GM12801 (cell line): ENCODE measurements around the gene ITCH.

Source experiments
- CTCF ChIP-seq: IDR thresholded peaks from one replicate; pipeline ENCODE4 v1.5.1; 2011; ENCODE audit warnings: control low read depth; ENCODE audit not compliant: insufficient read length; ENCODE audit errors: extremely low read depth

Gene ITCH

DNA sequence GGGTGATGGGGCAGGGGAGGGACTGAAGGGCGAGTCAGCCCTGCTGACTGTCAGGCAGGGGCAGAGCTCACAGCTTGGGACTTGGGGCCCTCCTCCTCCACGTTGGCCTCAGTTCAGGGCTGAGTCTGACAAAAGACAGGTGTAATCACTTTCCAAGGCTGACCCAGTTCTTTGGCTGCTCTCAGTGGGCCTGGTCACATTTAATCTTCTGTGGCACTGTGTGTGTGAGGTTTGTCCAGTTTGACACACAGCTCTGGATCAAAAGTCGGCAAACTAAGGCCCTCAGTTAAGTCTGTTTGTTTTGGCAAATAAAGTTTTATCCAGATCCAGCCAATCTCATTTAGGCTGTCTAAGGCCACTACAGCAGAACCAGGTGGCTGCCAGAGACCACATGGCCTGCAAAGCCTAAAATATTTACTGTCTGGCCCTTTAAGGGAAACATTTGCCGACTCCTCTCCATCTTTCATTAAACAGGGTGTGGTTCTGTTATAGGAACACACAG is 190.3 kb downstream of the ITCH start:
- no peak for TF ChIP-seq CTCF

GRCh38 chr20:34557936-34558319 is 194.9 kb downstream of the ITCH start:
- TF ChIP-seq CTCF = no peak

DNA sequence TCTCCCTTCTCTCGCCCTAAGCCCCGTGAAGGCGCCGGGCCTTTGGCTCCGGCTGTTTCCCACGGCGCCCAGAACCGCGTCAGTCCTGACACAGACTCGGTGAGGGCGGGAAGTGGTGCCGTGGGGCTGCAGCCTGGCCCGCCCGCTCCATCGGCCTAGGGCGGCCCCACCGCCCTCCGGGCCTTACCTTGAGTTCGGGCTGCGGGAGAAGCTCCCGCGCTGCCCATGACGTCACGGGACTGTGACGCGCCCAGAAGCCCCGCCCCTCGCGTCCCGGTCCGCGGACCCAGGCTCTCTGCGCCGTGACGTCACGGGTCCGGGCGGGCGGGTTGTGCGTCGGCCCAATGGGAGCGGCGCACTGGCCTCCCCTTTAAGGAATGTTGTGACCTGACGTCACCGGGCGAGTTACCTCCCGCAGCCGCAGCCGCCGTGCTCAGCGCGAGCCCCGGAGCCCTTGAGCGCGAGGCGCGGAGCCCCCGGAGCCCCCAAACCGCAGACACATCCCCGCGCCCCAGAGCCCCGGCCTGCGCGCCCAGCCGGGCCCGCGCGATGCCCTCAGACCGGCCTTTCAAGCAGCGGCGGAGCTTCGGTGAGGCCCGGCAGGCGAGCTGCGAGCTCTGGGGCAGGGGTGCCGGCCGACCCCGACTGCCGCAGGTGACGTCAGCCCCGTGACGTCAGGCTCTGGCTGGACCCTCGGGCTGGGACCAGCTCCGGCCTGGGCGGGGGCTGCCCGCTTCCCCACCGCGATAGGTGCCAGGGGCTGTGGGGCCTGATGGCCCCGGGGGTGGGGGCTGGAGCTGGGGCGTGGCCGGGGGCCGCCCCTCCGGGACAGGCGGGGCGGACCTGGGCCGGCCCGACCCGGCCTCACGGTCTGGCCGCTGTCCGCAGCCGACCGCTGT is 195.5 kb downstream of the ITCH start, which contains the start of gene MAP1LC3A:
MAP1LC3A (plus strand) TSS at position 399 of the 899 bp plus-strand sequence; CDS start at position 550, 151 bp downstream.
- no peak for TF ChIP-seq CTCF

DNA sequence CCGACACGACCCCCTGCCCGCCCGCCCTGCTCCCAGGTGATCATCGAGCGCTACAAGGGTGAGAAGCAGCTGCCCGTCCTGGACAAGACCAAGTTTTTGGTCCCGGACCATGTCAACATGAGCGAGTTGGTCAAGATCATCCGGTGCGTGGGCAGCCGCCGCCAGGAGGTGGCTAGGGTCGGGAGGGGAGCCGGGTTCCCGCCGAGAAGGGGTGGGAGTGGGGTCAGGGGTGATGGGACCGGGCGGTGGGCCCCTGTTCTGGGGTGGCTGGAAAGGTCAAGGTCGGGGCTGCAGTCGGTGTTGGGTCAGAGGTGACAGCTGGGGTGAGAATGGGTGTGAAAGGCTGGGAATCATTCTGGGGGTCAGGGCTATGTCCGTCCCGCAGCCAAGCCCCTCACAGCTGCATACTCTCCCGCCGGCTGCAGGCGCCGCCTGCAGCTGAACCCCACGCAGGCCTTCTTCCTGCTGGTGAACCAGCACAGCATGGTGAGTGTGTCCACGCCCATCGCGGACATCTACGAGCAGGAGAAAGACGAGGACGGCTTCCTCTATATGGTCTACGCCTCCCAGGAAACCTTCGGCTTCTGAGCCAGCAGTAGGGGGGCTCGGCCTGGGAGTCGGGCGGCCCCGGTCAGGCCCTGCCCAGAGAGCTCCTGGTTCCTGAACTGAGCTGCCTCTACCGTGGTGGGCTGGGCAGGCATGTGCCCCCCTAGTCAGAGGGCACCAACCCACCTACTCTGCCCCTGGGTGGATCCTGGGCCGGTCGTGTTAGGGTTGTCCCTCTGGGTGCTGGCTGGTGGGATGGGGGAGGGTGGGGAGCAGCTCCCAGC is 196.5 kb downstream of the ITCH start:
- TF ChIP-seq CTCF = no peak

DNA sequence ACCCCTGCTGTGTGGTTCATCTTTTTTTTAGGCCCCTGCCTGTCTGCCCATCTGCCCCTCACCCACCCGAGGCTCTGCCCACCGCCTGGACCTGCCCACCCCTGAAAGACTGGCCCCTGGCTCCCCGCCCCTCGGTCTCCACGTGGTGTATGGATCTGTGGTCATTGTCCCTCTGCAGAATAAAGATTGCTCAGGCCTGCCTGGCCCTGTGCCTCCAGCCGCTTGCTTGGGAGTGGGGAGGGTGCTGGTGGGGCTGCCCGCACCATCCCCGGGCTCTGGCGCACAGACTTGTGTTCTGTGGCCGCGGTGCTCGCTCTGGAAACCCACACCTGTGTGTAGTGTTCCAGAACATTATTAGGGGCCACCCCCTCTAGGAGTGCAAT is 197.1 kb downstream of the ITCH start:
- no peak for TF ChIP-seq CTCF

DNA sequence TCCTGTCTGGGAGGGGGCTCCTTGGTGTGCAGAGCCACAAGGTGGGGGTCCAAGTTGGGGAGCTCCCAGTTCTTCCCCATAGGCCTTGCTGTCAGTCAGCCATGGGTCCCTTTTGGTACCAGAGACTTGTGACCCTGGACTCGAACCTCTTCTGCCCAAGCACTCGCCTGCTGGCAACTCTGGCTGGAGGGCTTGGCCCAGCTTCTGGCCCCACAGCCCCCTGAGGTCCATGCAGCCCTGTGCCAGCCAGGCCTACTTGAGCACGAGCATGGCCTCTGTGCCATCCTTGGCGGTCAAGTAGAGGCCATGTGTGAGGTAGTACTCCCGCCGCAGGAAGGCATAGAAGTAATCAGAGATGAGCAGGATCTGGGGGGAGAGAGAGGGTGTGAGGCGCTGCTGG is 197.5 kb downstream of the ITCH start:
- TF ChIP-seq CTCF = no peak
